H7 (cell line): ENCODE measurements around the gene GPC3. TPM values are rescaled to one million over a fixed set of nuclear protein-coding genes. Genes with fewer than 3 reads are reported as not detected.

Experiments used
- DNase-seq: peaks from one replicate; pipeline ENCODE4 v3.0.0; 2012
- H3K27me3 ChIP-seq: 2 replicates; pipeline ENCODE4 v1.6.0; 2011; ENCODE audit warnings: mild to moderate bottlenecking, low read length; ENCODE audit not compliant: control insufficient read depth, insufficient read depth
- H3K36me3 ChIP-seq: replicated peaks from 2 replicates; pipeline ENCODE4 v1.5.1; 2011; ENCODE audit warnings: low read length; ENCODE audit not compliant: control insufficient read depth, insufficient read depth
- H3K4me3 ChIP-seq: 2 replicates; pipeline ENCODE4 v1.5.1; 2011; ENCODE audit warnings: low read depth, mild to moderate bottlenecking, control low read depth, low read length, moderate library complexity; ENCODE audit not compliant: insufficient read depth
- total RNA-seq: library from RNA; depleted of rRNA; stranded (reverse); fragments of >200 nt; shearing (Covaris generic); gene quantifications from 2 replicates; pipeline ENCODE4 v1.2.3, GENCODE V29; 2014

The GPC3 gene
- total RNA-seq, 1 experiment from 2014 or later: 81.0 TPM

GRCh38 chrX:133938530-133938929 is 46.9 kb downstream of the GPC3 start:
- Histone ChIP-seq H3K4me3 (no peak overlapping the region), H3K36me3 (no peaks in the 10 kb centered on the region), H3K27me3 (no peaks in the 10 kb centered on the region)
- DNase-seq: no peak

GRCh38 chrX:133937022-133937421 is 48.4 kb downstream of the GPC3 start:
- H3K4me3 ChIP-seq: no peak overlapping the region
- no peaks in the 10 kb centered on the region for H3K36me3 ChIP-seq
- DNase-seq: no peak

GRCh38 chrX:133935076-133935475 is 50.3 kb downstream of the GPC3 start:
- Histone ChIP-seq H3K4me3 (no peak overlapping the region), H3K36me3 (no peaks in the 10 kb centered on the region), H3K27me3 (no peaks in the 10 kb centered on the region)
- DNase-seq: no peak

More at GRCh38 chrX:133937022-133937421, 48.4 kb downstream of the GPC3 start:
- H3K27me3 ChIP-seq: no peaks in the 10 kb centered on the region

- H3K4me3 ChIP-seq: no peak overlapping the region
- DNase-seq: no peak
- H3K27me3 ChIP-seq: no peaks in the 10 kb centered on the region
- H3K36me3 ChIP-seq: no peaks in the 10 kb centered on the region
Observed at GRCh38 chrX:133933316-133933715, 52.1 kb downstream of the GPC3 start.

GRCh38 chrX:133929836-133930464 is 55.4 kb downstream of the GPC3 start:
- Histone ChIP-seq H3K36me3 (no peaks in the 10 kb centered on the region), H3K4me3 (no peak overlapping the region), H3K27me3 (no peaks in the 10 kb centered on the region)
- no peak for DNase-seq

GRCh38 chrX:133928365-133928764 is 57.0 kb downstream of the GPC3 start:
- Histone ChIP-seq H3K4me3 (no peak overlapping the region), H3K27me3 (no peaks in the 10 kb centered on the region), H3K36me3 (no peaks in the 10 kb centered on the region)
- DNase-seq: no peak

- no peaks in the 10 kb centered on the region for H3K27me3 ChIP-seq
- H3K4me3 ChIP-seq: no peak overlapping the region
- no peaks in the 10 kb centered on the region for H3K36me3 ChIP-seq
- DNase-seq: no peak
Observed at GRCh38 chrX:133926809-133927208, 58.6 kb downstream of the GPC3 start.

GRCh38 chrX:133926099-133926498 is 59.3 kb downstream of the GPC3 start:
- DNase-seq: no peak
- no peak overlapping the region for H3K4me3 ChIP-seq
- H3K27me3 ChIP-seq: no peaks in the 10 kb centered on the region
- H3K36me3 ChIP-seq: no peaks in the 10 kb centered on the region

GRCh38 chrX:133924548-133924947 is 60.8 kb downstream of the GPC3 start:
- no peaks in the 10 kb centered on the region for H3K27me3 ChIP-seq
- no peak overlapping the region for H3K4me3 ChIP-seq
- no peaks in the 10 kb centered on the region for H3K36me3 ChIP-seq
- no peak for DNase-seq

GRCh38 chrX:133923548-133923947 is 61.8 kb downstream of the GPC3 start:
- no peak for DNase-seq
- no peaks in the 10 kb centered on the region for H3K27me3 ChIP-seq
- H3K36me3 ChIP-seq: no peaks in the 10 kb centered on the region
- no peak overlapping the region for H3K4me3 ChIP-seq

- H3K4me3 ChIP-seq: no peak overlapping the region
- H3K36me3 ChIP-seq: no peaks in the 10 kb centered on the region
- DNase-seq: no peak
- no peaks in the 10 kb centered on the region for H3K27me3 ChIP-seq
Observed at GRCh38 chrX:133923113-133923512, 62.3 kb downstream of the GPC3 start.

GRCh38 chrX:133922390-133922771 is 63.0 kb downstream of the GPC3 start:
- H3K4me3 ChIP-seq: no peak overlapping the region
- no peak for DNase-seq
- H3K27me3 ChIP-seq: no peaks in the 10 kb centered on the region
- no peaks in the 10 kb centered on the region for H3K36me3 ChIP-seq

GRCh38 chrX:133921764-133922389 is 63.5 kb downstream of the GPC3 start:
- H3K4me3 ChIP-seq: no peak overlapping the region
- DNase-seq: peak; percentile 50
- no peaks in the 10 kb centered on the region for H3K36me3 ChIP-seq
- H3K27me3 ChIP-seq: no peaks in the 10 kb centered on the region

- H3K36me3 ChIP-seq: no peaks in the 10 kb centered on the region
- no peaks in the 10 kb centered on the region for H3K27me3 ChIP-seq
- no peak for DNase-seq
- no peak overlapping the region for H3K4me3 ChIP-seq
Observed at GRCh38 chrX:133921086-133921485, 64.3 kb downstream of the GPC3 start.

GRCh38 chrX:133918361-133918771 is 67.0 kb downstream of the GPC3 start:
- DNase-seq: no peak
- Histone ChIP-seq H3K27me3 (no peaks in the 10 kb centered on the region), H3K36me3 (no peaks in the 10 kb centered on the region), H3K4me3 (no peak overlapping the region)
